GM19438 (cell line): ENCODE data around the gene CUL2.
"Not testable (repeated sequence)": the region's sequence is repeated elsewhere in the genome, so short reads cannot be mapped to it uniquely, and the experiment has no call there.

Experiments used
- ATAC-seq: cut with Tn5 transposase; IDR thresholded peaks from one replicate; pipeline ENCODE4 v1.9.1; 2021; ENCODE audit warnings: low read depth; ENCODE audit not compliant: unreplicated experiment

Gene CUL2

DNA sequence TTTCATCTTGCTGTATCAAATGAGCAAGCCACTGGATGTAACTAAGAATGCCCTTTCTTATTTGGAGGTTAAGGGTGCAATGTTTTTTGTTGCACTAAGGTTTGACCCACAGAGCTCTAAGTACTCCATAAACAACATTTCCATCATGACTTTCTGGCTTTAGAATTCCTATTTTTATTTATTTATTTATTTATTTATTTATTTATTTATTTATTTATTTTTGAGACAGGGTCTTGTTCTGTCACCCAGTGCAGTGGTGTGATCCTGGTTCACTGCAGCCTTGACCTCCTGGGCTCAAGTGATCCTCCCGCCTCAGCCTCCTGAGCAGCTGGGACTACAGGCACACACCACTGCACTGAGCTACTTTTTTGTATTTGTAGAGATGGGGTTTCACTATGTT lies 9.9 kb downstream of the CUL2 start:
- ATAC-seq = not testable (repeated sequence)

DNA sequence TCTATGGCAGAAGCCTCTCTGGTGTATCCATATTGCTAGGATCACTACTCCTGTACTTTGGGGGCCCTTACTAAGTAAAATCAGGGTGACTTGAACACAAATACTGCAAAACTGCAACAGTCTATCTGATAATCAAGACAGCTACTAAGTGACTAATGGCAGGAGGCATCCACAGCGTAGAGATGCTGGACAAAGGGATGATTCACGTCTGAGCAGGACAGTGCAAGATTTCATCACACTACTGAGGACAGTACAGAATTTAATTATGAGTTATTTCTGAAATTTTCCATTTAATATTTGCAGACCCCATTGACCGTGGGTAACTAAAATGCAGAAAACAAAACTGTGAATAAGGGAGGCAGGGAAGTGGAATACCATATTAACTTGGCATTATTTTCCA lies 10.4 kb downstream of the CUL2 start:
- ATAC-seq = no peak

DNA sequence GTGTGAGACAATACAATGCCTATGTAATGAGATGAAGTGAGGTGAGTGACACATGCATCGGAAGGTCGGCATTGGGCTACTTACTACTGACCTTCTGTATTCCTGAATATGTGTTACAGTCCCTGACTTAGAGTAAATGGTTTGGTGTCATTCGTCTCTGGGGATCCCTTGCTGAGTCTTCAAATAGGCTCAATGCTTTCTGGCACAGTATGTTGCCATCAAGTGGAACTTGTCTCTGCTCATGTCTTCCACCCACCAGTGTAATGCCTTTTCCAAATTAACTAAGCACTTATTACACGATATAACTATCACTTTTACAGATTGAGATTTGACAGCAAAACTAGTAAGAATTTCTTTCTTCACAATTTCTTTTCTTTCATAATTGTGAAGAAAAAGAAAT lies 10.9 kb downstream of the CUL2 start:
- no peak for ATAC-seq

DNA sequence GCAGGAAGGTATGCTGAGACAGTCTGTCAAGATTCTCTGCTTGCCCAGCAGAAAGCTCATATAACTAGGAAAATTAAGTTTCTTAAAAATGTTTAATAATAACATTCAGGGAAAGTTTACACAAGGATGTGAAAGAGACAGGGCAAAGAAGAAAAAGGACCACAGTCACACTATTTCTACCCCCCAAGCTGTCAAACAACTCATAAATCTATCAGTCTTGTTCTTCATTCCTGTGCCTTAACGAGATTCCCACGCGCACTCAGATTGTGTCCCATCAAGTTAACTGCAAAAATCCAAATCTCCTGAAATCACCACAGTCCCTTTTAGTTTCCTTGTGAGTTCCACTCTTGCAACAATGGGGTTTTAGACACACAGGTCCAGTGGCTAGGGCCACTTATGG lies 14.9 kb downstream of the CUL2 start:
- ATAC-seq = no peak

DNA sequence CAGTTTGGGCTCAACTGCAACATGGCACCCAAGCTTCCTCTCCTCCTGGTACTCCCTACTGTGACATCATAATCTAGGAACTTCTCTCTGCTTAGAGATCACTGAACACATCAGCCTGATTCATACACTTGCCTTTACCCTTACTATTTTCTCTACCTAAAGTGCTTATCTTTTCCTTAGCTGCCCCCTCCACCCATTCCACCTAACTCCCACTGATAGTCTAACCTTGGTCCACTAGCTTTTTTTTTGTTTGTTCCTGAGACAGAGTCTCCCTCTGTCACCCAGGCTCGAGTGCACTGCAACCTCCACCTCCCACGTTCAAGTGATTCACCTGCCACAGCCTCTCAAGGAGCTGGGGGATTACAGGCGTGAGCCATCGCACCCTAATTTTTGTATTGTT lies 15.9 kb downstream of the CUL2 start:
- ATAC-seq = no peak

DNA sequence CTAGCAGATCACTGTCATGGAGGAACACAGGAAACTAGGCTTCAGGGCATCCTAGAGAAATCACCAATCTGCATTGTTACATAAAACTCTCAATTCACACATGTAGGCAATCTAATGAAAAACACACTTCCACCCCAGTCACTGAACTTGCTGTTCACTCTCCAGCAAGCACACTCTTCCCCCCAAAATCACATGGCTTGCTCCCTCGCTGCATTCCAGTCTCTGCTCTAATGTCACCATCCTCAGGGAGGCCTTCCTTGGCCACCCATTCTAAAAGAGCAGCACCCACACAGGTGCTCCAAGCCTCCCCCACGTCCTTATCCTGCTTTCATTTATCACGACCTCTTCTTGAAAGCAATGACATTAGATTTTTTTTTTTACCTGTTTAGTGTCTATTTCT lies 19.6 kb downstream of the CUL2 start:
- ATAC-seq = no peak

DNA sequence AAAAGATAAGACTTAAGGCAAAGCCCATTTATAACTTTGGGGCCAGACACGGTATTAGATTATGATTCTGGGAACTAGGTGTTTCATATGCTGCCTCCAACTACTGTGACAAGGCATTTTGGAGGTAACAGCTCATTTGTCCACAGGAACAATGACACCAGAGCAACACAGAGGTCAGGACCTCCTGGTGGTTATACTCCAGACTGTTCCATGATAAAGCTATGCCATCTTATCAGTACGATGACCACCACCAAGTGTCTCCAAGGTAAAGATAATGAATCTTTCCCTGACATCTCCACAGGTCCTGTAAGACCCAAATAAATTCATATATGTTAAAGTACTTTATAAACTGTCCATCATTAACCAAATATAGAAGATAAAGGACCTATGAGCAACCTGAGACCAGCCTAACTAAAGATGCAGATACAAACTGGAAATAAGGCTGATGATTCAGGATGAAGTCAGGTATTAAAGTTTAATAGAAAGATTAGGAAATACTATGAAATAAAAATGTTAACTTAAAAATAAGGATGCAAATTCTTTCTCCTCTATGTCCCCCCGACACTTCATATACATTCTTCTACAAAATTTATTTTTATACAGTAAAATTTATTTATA lies 26.2 kb downstream of the CUL2 start:
- ATAC-seq = no peak

DNA sequence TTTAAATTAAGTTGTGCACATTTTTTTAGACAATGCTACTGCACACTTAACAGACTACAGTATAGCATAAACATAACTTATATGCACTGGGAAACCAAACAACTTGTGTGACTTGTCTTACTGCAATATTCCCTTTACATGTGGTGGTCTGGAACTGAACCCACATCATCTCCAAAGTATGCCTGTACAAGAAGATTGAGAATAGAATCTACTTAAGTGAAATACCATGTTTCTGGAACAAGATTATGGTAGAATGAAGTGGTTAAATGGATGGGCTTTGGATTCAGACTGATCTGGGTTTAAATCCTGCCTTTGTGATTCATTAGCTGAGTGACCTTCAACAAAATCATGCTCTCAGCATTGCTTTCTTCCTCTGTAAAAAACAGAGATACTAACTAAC lies 30.7 kb downstream of the CUL2 start:
- no peak for ATAC-seq

DNA sequence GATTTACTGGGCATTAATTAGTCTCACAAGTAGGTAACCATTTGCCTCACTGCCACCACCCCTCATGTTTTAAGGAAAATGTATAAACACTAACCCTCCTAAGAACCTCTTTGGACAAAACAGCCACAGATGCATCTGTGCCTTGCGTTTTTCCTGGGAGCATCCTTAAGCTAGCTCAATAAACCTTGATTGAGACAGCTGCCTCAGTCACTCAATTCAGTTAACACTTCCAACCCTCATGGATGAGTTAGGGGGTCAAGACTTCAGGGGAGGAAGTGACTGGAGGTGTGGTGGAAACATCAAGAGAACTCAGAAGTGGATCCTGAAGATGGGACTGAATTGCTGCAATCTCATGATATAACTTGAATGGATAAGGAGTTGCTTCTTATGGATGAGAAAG lies 31.5 kb downstream of the CUL2 start:
- ATAC-seq = no peak

DNA sequence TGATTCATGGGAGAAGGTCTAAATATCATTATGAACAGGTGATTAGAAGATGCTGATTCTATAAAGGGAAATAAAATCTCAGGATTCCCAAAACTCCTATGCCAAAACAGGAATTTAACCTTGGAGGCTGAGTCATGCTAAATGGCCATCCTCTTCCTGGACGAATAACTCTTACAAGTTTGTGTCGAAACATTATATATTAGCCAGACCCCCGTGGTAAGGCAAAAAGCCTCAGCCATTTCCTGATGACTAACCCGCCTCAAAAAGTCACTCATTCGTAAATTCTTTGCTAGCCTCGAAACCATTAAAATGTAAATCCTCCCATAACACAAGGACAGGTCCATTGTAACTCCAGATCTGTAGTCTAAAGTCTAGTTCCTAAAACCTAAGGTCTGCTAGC lies 32.0 kb downstream of the CUL2 start:
- peak; percentile 76 for ATAC-seq

DNA sequence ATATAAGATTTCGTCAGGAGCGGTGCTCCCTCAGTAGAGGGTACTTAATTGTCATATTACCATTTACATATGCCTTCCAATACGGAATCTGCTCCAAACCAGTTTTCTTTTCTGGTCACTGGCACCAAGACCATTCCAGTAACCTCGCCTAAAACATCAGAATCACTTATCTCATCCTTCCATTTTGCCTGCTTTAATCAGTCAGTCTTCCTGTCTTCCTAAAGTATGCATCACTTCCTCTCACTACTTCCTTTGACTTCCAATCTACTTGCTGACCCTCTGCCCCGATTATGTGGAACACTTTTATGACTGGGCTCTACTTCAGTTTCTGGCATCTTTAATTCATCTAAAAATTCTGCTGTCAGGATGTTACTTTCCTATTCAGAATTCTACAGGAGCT lies 33.5 kb downstream of the CUL2 start:
- no peak for ATAC-seq

DNA sequence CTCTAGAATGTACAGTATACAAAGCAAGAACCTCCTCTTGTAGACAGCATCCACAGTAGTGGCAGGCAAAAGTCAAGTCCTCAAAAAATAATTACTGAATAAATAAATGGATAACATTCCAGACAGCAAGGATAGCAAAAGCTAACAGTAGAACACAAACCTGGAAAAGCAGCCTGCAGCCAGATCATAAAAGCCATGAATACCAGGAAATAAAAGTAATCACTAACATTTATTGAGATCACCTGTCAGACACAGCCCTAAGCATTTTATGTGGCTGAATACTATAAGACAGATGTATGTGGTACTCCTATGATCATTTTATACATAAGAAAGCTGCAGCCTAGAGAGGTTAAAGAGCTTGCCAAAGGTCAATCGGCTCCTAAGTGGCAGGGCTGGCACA lies 34.0 kb downstream of the CUL2 start:
- ATAC-seq = no peak

DNA sequence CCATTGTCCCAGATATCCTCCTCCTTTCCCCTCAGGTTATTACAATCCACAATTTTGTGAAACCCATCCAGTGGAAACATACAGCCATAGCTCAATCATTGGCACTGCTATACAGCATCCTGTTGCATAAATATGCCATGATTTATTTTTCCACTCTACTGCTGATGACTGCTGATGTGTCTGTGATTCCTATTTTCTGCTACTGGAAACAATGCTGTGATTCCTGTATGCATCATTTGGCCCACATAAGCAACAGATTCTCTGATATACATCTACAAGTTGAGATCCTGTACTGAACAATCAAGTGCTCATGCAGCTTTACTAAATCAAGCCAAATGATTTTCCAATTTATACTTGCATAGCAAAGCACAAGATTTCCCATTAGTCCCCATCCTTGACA lies 39.6 kb downstream of the CUL2 start:
- ATAC-seq = no peak

DNA sequence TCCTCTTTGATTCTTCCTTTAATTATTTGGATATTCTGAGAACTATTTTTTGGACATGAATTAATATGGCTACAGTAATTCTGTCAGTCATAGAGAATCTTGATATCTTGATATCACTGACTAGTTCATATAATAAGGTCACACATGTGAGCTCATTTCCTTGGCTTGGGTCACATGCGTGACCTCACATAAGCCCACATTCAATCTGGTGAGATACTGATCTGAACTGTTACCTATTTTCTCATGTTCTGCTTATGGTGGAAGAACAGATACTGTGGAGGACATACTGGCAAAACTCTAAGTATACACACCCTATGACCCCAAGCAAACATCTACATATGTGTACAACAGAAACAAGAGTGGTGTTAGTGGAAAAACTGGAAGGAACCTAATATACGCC lies 44.1 kb downstream of the CUL2 start:
- no peak for ATAC-seq

DNA sequence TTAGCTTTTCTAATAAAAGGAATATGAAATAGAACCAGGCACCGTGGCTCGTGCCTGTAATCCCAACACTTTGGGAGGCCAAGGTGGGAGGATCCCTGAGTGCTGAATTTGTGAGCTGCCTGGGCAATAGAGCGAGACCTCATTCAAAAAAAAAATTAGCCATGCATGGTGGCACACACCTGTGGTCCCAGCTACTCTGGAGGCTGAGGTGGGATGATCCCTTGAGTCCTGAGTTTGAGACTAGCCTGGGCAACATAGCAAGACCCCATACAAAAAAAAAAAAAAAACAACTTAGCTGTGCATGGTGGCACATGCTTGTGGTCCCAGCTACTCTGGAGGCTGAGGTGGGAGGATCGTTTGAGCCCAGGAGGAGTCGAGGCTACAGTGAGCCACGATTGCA lies 44.9 kb downstream of the CUL2 start:
- ATAC-seq = not testable (repeated sequence)

DNA sequence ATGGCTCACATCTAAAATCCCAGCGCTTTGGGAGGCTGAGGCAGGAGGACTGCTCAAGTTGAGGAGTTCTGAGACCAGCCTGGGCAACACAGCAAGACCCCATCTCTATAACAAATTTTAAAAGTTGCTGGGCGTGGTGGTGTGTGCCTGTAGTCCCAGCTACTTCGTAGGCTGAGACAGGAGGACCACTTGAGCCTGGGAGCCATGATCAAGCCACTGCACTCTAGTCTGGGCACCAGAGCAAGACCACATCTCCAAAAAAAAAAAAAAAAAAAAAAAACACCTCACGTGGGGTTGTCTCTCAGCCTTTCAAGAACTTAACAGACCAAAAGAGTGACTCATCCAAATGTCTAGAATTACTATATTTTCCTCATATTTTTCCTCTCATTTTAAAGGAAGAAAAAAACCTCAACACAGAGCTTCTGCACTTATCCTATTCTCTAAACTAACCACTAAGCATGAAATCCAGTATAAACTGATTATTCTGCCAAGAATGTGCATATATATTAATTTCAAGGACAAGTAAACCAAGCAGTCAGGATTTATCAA lies 46.3 kb downstream of the CUL2 start:
- no peak for ATAC-seq

DNA sequence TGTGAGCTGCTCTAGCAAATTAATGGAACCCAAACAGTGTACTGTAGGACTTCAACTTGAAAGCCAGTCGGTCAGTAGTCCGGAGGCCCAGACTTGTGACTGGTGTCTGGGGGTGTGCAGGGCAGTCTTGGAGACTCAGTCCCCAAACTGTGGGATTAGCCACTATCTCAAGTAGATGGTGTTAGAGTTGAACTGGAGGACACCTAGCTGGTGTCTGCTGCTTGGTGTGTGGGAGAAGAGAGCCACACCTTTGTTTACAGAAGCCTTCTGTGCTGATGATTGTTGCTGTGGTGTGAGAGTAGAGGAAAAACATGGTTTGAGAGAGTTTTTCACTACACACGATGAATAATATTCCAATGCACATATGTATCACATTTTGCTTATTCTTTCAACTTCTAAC lies 47.4 kb downstream of the CUL2 start:
- ATAC-seq = no peak

DNA sequence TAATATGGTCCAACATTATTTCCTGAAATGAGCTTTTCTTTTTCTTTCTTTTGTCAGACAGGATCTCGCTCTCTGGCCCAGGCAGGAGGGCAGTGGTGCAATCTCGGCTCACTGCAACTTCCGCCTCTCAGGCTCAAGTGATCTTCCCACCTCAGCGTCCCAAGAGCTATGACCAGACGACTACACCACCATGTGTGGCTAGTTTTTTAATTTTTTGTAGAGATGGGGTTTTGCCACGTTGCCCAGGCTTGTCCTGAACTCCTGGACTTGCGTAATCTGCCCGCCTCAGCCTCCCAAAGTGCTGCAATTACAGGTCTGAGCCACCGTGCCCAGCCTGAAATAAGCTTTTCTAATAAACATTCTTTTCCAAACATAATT lies 48.6 kb downstream of the CUL2 start:
- no peak for ATAC-seq

DNA sequence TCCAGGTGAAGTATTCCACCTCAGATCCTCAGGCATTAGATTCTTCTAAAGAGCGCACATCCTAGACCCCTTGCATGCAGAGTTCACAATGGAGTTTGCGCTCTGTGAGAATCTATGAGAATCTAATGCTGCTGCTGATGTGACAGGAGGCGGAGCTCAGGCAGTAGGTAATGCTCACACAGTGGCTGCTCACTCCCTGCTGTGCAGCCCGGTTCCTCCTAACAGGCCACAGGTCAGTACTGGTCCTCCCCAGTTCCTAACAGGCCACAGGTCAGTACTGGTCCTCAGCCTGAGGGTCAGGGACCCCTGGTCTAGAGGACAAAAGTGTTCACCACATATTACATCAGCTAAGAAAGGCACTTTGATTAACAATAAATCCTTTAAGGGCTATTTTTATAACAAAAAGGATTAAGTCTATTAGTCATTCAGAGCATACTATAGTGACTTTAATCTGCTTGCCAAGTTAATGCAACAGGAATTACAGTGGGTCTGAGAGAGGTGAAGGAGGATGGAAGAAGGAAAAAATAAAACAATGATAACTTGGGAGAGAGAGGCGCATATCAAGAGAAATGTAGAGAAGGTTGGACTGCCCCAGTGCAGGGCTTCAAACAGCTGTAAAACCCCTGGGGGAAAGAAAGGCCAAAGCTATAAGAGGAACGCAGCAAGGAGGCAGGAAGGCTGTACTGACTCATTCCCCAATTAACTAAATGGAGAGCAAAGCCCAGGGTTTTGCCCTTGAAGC lies 49.2 kb downstream of the CUL2 start:
- no peak for ATAC-seq

DNA sequence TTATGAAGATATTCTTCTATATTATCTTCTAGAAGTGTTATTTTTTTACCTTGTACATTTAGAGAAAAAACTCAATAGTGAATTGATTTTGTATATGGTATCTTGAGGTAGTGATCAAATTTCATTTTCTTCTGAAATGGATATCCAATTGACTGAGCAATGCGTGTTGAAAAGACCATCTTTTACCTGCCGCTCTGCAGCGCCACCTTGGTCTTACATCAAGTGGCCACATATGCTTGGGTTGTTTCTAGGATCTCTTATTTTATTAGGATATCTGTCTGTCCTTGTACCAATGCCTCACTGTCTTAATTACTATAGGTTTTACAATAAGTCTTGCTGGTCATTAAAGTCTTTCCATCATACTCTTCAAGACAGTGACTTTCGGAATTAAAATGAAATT lies 53.0 kb downstream of the CUL2 start:
- ATAC-seq = no peak

DNA sequence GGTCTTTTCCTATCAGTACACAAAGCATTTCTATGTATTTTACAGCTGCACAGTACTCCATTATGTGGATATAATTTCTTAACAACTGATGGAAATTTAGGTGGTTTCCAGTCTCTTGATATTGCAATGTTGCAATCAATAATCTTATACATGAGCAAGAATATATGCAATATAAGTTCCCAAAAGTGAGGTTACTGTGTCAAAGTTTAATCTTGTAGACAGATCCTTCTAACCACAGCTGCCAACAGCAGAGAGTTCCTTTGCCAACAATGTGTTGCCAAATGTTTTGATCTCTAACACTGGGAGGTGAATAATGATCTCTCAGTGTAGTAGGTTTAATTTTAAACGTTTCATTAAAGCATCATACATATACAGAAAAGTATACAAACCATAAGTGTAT lies 54.5 kb downstream of the CUL2 start:
- ATAC-seq = no peak

DNA sequence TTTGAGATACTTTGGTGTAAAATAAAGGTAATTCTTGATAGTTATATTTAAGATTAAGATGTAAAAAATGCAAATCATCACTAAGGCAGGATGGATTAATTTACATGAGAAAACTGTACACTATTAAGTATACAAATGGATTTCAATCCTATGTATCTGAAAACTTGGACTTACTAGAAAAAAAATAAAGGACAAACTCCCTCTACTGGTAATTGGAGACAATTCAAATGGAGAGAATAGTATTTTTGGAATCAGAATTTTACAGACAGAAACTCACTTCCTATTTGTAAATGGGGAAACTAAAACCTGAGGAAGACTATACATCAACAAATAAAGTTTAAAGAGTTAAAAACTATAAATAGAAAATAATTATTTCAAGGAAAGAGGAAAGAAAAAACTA lies 62.6 kb downstream of the CUL2 start:
- no peak for ATAC-seq
